ENCODE data around the gene SLC38A6. TPM values are rescaled to one million over a fixed set of nuclear protein-coding genes. Genes with fewer than 3 reads are reported as not detected.

Gene SLC38A6
- total and polyA plus RNA-seq, 2 of the 8 experiments (the other 6 are each of a cell fraction or from before 2014, with no cell fraction given), result 8.1 to 9.8 TPM

DNA sequence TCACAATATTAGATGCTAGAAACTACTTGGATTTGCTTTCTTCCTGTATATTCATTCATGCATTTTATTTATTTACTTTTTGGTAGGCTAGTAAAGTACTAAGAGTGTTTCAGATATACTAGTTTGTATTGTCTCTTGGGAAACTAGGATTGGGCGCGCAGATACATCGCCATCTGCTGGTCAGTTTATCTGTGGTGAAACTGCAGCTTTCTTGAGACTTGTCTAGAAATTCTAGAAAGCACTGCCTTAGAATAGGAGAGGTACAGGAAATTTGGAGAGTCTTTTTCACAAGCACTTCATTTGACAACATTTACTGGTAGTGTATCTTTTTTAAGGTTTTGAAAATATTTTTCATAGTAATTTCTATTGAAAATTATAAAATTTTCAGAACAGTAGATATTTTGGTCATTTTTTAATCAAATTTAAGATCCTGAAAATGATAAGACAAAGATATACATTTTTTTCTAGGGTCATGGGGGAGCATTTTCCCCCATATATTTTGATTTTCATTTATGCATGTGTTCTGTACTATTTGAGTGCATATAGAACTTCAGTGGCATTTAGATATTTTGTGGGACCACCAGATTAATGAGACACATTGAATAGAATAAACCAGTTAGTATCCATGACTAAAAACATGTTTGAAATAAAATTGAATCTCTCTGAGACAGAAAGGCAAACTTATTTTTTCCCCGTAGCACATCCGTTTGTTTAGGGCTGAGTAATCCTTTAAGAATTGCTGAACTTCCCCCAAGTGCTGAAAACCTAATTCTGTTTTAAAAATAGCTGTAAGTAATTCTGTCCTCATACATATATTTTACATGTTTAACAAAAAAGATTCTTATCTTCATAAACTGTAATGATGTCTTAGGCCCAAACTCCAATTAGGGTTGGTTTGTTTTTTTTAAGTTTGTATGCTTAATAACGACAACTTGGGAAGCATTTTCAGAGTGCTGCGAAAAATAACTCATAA is 44.5 kb downstream of the SLC38A6 start:
- no peaks in the 10 kb centered on the region for H3K79me2 ChIP-seq (ENCODE audit: control insufficient read depth in 1 of 2, insufficient read depth in 2 of 2, low read length in 2 of 2)
- no peak overlapping the region for H3K4ac ChIP-seq (replicated peaks; ENCODE audit: insufficient read length, low read depth, low read length)
- no peak overlapping the region for H3K14ac ChIP-seq (ENCODE audit: insufficient read length)
- CTCF ChIA-PET (ENCODE audit: partially characterized antibody), result interaction anchor here (0.8 to 3.0 kb wide), 13 partner anchors 9 to 400 kb away, joined by 3 to 10 read pairs (median 3); no protein-coding TSS in a partner anchor
- no peak overlapping the region for H4K5ac ChIP-seq (ENCODE audit: insufficient read length, low read depth, low read length)
- DNase-seq (ENCODE audit: low read depth in 1 of 2, low spot score in 2 of 2) (no peak), FAIRE-seq (peak; percentile 94)
- H3K9me3 ChIP-seq (ENCODE audit: insufficient read depth in 2 of 2, low read depth in 1 of 2, low read length in 1 of 2), result no peaks in the 10 kb centered on the region
- H2BK15ac ChIP-seq (ENCODE audit: low read length), result no peak overlapping the region
- H3K56ac ChIP-seq (replicated peaks; ENCODE audit: insufficient read length, low read depth, low read length), result no peak overlapping the region
- H4K8ac ChIP-seq (ENCODE audit: extremely low read depth, insufficient read depth, low read length), result no peak overlapping the region
- H2AK5ac ChIP-seq (ENCODE audit: low read depth, low read length), result no peak overlapping the region
- TF ChIP-seq RAD21 (IDR thresholded peaks at IDR 0.05 in 1 of 2, conservative IDR thresholded peaks at IDR 0.05 in 1 of 2; ENCODE audit: low read depth in 2 of 2, low read length in 2 of 2) (peak; percentile 89), JUND (IDR thresholded peaks at IDR 0.05; ENCODE audit: low read length) (no peak), KDM4A (IDR thresholded peaks at IDR 0.05; ENCODE audit: low read depth, low read length, severe bottlenecking) (no peak)
- TF ChIP-seq, protein P1, sequence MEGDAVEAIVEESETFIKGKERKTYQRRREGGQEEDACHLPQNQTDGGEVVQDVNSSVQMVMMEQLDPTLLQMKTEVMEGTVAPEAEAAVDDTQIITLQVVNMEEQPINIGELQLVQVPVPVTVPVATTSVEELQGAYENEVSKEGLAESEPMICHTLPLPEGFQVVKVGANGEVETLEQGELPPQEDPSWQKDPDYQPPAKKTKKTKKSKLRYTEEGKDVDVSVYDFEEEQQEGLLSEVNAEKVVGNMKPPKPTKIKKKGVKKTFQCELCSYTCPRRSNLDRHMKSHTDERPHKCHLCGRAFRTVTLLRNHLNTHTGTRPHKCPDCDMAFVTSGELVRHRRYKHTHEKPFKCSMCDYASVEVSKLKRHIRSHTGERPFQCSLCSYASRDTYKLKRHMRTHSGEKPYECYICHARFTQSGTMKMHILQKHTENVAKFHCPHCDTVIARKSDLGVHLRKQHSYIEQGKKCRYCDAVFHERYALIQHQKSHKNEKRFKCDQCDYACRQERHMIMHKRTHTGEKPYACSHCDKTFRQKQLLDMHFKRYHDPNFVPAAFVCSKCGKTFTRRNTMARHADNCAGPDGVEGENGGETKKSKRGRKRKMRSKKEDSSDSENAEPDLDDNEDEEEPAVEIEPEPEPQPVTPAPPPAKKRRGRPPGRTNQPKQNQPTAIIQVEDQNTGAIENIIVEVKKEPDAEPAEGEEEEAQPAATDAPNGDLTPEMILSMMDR (IDR thresholded peaks at IDR 0.05; ENCODE audit: control extremely low read depth in 1 of 3, insufficient read depth in 1 of 3, low read depth in 1 of 3, low read length in 3 of 3), result peak in 2 of 3 experiments; percentile 70 to 82; a peak in 3 of 4 replicates
- H3K79me1 ChIP-seq (ENCODE audit: low read depth, low read length), result no peaks in the 10 kb centered on the region
- H3K27me3 ChIP-seq (replicated peaks in 1 of 4; ENCODE audit: control insufficient read depth in 3 of 4, extremely low read depth in 1 of 4, insufficient read depth in 3 of 4, low read length in 3 of 4), result no peaks in the 10 kb centered on the region
- H3K4me2 ChIP-seq (ENCODE audit: insufficient read depth in 1 of 2, low read depth in 2 of 2, low read length in 2 of 2), result no peak overlapping the region
- H3K4me1 ChIP-seq (replicated peaks in 1 of 4; ENCODE audit: control insufficient read depth in 3 of 4, insufficient read depth in 4 of 4, low read length in 3 of 4), result no peaks in the 10 kb centered on the region
- H3K27ac ChIP-seq (ENCODE audit: low read depth, low read length), result no peak overlapping the region
- no peak overlapping the region for H3K9ac ChIP-seq (replicated peaks in 1 of 4; ENCODE audit: extremely low read depth in 1 of 4, low read depth in 3 of 4, low read length in 3 of 4)
- no peak overlapping the region for H4K91ac ChIP-seq (replicated peaks; ENCODE audit: insufficient read length, low read length)
- no peaks in the 10 kb centered on the region for H3K36me3 ChIP-seq (ENCODE audit: control insufficient read depth in 2 of 4, insufficient read depth in 4 of 4, low read length in 3 of 4)
- no peak overlapping the region for H2AFZ ChIP-seq (ENCODE audit: low read length)
- H3K18ac ChIP-seq (ENCODE audit: extremely low read depth, low read length), result no peak overlapping the region
- H2BK12ac ChIP-seq (ENCODE audit: low read depth, low read length), result no peak overlapping the region
- H3K4me3 ChIP-seq (ENCODE audit: extremely low read depth in 1 of 4, insufficient read depth in 2 of 4, low read depth in 3 of 4, low read length in 4 of 4), result no peak overlapping the region
- no peak overlapping the region for H3K23ac ChIP-seq (ENCODE audit: insufficient read length)
- WGBS, 2 experiments (ENCODE audit: extremely low coverage in 1 of 2, insufficient coverage in 1 of 2, insufficient read length in 1 of 2, insufficient replicate concordance in 2 of 2, low coverage in 1 of 2, low lambda C conversion rate in 2 of 2, missing lambda C conversion rate in 1 of 2), result 48% methylated on average over 7 of the region's 7 CpGs; no CpG with 5 or more reads in 1 of the 2 experiments
- H2BK120ac ChIP-seq (replicated peaks; ENCODE audit: low read depth, low read length), result no peak overlapping the region
- no peaks in the 10 kb centered on the region for H3K23me2 ChIP-seq (ENCODE audit: low read depth, low read length)
- POLR2A ChIA-PET (ENCODE audit: partially characterized antibody), result no interaction called here
- H4K20me1 ChIP-seq (replicated peaks in 1 of 2; ENCODE audit: control insufficient read depth in 1 of 2, insufficient read depth in 2 of 2, low read length in 2 of 2), result no peaks in the 10 kb centered on the region
- no peak overlapping the region for H2BK20ac ChIP-seq (ENCODE audit: low read length)
- H2BK5ac ChIP-seq (ENCODE audit: low read depth, low read length), result no peak overlapping the region
